Astrocyte of the spinal cord (primary cell): ENCODE measurements around the gene ARSI.

Experiments used
- DNase-seq: peaks from one replicate; pipeline ENCODE4 v3.0.0; 2011; ENCODE audit warnings: low read depth, low spot score
- H3K4me3 ChIP-seq: 2 replicates; pipeline ENCODE4 v1.5.1; 2011; ENCODE audit warnings: low read depth, mild to moderate bottlenecking, low read length, moderate library complexity
- in situ Hi-C: cut with HindIII; loops from 2 replicates; pipeline ENCODE4 v1.10.0; 2017; ENCODE audit warnings: low sequenced_read_pairs
- TF ChIP-seq, protein P1 (sequence below): IDR thresholded peaks from 2 replicates; pipeline ENCODE4 v1.5.1; 2012; ENCODE audit warnings: low read depth, mild to moderate bottlenecking, low read length, inconsistent platforms

The ARSI gene

DNA sequence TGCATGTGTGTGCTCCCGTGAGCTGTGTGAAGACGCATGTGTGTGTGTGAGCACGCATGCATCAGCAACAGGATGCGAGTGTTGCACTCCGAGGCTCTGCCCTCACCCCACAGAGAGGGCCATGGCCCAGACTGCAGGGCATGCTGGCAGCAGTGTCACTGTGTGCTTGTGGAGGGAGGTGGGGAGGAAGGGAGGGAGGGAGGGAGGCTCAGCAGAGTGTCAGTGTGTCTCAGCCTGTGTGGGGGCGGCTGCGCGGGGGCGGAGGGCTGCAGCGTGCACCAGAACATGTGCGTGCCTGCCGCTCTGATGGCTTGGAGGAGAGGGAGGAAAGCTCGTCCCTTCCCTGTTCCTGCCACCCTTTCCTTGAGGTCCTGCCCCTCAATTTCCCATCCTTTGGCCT, 18.4 kb downstream of the ARSI start:
- DNase-seq = no peak

GRCh38 chr5:150283904-150284303, 18.8 kb downstream of the ARSI start:
- in situ Hi-C loops = no loop called here
- TF ChIP-seq, protein P1, sequence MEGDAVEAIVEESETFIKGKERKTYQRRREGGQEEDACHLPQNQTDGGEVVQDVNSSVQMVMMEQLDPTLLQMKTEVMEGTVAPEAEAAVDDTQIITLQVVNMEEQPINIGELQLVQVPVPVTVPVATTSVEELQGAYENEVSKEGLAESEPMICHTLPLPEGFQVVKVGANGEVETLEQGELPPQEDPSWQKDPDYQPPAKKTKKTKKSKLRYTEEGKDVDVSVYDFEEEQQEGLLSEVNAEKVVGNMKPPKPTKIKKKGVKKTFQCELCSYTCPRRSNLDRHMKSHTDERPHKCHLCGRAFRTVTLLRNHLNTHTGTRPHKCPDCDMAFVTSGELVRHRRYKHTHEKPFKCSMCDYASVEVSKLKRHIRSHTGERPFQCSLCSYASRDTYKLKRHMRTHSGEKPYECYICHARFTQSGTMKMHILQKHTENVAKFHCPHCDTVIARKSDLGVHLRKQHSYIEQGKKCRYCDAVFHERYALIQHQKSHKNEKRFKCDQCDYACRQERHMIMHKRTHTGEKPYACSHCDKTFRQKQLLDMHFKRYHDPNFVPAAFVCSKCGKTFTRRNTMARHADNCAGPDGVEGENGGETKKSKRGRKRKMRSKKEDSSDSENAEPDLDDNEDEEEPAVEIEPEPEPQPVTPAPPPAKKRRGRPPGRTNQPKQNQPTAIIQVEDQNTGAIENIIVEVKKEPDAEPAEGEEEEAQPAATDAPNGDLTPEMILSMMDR = no peak
- H3K4me3 ChIP-seq = no peak overlapping the region
- DNase-seq = no peak

More for the DNA sequence above, 18.4 kb downstream of the ARSI start:
- TF ChIP-seq, protein P1 = no peak
- no peak overlapping the region for H3K4me3 ChIP-seq
- in situ Hi-C loops = no loop called here

- H3K4me3 ChIP-seq = no peak overlapping the region
- TF ChIP-seq, protein P1 = no peak
- no peak for DNase-seq
- in situ Hi-C loops = no loop called here
Observed at GRCh38 chr5:150281987-150282386, 20.7 kb downstream of the ARSI start.

GRCh38 chr5:150279330-150280020, 23.2 kb downstream of the ARSI start:
- TF ChIP-seq, protein P1 = no peak
- H3K4me3 ChIP-seq = no peak overlapping the region
- DNase-seq = no peak
- in situ Hi-C loops = no loop called here

DNA sequence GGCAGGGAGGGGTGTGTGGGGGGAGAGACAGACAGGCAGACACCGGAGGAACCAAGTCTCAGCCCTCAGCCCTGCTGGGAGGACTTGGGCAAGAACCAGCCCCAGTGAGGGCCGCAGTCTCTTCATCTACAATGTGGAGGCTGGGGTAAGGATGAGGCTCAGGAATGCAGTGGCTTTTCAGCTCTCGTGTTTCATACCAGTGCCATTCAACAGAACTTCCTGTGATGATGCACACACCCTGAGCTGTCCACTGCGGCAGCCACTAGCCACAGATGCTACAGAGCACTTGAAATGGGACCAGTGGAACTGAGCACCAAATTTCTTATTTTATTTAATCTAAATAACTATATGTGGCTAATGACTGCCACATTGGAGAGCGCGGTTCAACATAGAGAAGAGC, 23.8 kb downstream of the ARSI start:
- peak; percentile 71 for DNase-seq
- in situ Hi-C loops = no loop called here
- TF ChIP-seq, protein P1 = no peak
- no peak overlapping the region for H3K4me3 ChIP-seq

- DNase-seq = no peak
- TF ChIP-seq, protein P1 = no peak
- no peak overlapping the region for H3K4me3 ChIP-seq
- in situ Hi-C loops = no loop called here
Observed at GRCh38 chr5:150278046-150278730, 24.5 kb downstream of the ARSI start.
